Suprapubic skin (tissue), 4 donors: ENCODE data around the gene SLC29A1. TPM values are rescaled to one million over a fixed set of nuclear protein-coding genes. Genes with fewer than 3 reads are reported as not detected.

Experiments used
- DNase-seq, 2 donors: peaks; one replicate each; pipeline ENCODE4 v3.0.0-alpha.2; 2019; ENCODE audit warnings: low spot score in 2 of 2
- H3K27ac ChIP-seq: fragments of 200-600 bp; sonication (generic); one replicate; pipeline ENCODE4 v1.5.1; 2019
- H3K27me3 ChIP-seq: fragments of 200-600 bp; sonication (generic); one replicate; pipeline ENCODE4 v1.5.1; 2019
- H3K36me3 ChIP-seq: fragments of 200-600 bp; sonication (generic); one replicate; pipeline ENCODE4 v1.5.1; 2019
- H3K4me1 ChIP-seq: fragments of 200-600 bp; sonication (generic); one replicate; pipeline ENCODE4 v1.5.1; 2019
- H3K4me3 ChIP-seq: fragments of 200-600 bp; sonication (generic); one replicate; pipeline ENCODE4 v1.5.1; 2019; ENCODE audit warnings: mild to moderate bottlenecking
- H3K9me3 ChIP-seq: fragments of 200-600 bp; sonication (generic); one replicate; pipeline ENCODE4 v1.5.1; 2019
- EP300 ChIP-seq: sonication (generic); formaldehyde crosslinking; IDR thresholded peaks from one replicate; pipeline ENCODE4 v1.6.1; 2017; ENCODE audit warnings: antibody characterized with exemption
- POLR2A ChIP-seq, 2 donors: fragments of 450-650 bp; IDR thresholded peaks; one replicate each; pipeline ENCODE4 v1.6.1; 2017; ENCODE audit warnings: antibody characterized with exemption in 2 of 2, mild to moderate bottlenecking in 2 of 2, moderate library complexity in 2 of 2
- POLR2AphosphoS5 ChIP-seq, 3 donors: sonication (generic); formaldehyde crosslinking; IDR thresholded peaks; one replicate each; pipeline ENCODE4 v1.6.1; 2017; ENCODE audit warnings: antibody characterized with exemption in 3 of 3
- WGBS: methylation state at CpG from one replicate; pipeline ENCODE4 v1.1.5; 2018; 5-methylcytosine and 5-hydroxymethylcytosine counted together
- total RNA-seq, 4 donors: library from RNA; depleted of rRNA; stranded (reverse); fragments of >200 nt; gene quantifications; one replicate each; pipeline ENCODE4 v1.1.0, GENCODE V29; 2016
- TF ChIP-seq, protein P1 (sequence below), 2 donors: fragments of 200-600 bp in 1 of 2; fragments of 450-650 bp in 1 of 2; sonication (generic) in 1 of 2; IDR thresholded peaks; one replicate each; pipeline ENCODE4 v1.5.1; 2016 to 2019; ENCODE audit warnings: antibody characterized with exemption in 2 of 2, mild to moderate bottlenecking in 1 of 2, moderate library complexity in 1 of 2

SLC29A1 gene
- total RNA-seq, 4 donors from 2014 or later = 61.7 to 133 (median 75.3) TPM

DNA sequence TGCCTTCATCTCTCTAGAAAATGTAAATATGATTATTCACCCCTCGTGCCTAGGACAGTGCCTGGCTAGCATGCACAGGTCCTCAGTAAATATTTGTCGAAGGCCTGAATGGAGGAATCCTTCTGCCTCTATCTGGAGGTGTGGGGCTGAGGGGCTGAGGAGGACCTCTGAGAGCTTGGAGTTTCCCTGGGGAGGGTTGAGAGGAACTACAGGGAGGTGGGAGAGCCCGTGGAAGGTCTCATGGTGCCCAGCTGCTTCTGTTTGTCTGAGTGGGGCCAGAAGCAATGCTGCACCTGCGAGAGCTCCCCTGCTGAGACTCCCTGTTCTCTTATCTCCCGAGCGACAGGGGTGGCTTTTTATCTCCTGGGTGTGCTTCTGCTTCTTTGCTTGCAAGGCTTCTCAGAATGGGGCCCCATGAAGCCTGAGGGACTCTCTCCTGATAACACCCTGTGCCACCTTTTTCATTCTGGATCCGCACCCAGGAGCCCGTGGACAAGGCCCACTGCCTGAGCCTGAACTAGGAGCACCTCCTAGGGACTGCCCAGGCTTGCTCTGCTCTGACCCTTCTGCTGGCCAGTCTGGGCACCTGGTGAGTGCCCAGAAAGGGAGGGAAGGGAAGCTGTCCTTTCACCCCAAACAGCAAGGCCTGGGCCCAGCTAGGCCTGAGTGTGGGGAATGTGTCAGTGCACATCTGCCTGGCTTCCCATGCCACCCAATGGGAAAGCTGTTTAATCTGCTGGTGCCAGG lies 2.4 kb downstream of the SLC29A1 start:
- Histone ChIP-seq H3K36me3 (peaks cover 12% of the 10 kb centered on the region), H3K27ac (no peak overlapping the region), H3K27me3 (no peaks in the 10 kb centered on the region), H3K9me3 (no peaks in the 10 kb centered on the region), H3K4me3 (peak overlapping the region; percentile 10), H3K4me1 (peaks cover 82% of the 10 kb centered on the region)
- WGBS = 85% methylated on average over 8 of the region's 8 CpGs
- TF ChIP-seq EP300 = no peak
- no peak for TF ChIP-seq POLR2AphosphoS5 (IDR thresholded peaks at IDR 0.05)
- DNase-seq = no peak

DNA sequence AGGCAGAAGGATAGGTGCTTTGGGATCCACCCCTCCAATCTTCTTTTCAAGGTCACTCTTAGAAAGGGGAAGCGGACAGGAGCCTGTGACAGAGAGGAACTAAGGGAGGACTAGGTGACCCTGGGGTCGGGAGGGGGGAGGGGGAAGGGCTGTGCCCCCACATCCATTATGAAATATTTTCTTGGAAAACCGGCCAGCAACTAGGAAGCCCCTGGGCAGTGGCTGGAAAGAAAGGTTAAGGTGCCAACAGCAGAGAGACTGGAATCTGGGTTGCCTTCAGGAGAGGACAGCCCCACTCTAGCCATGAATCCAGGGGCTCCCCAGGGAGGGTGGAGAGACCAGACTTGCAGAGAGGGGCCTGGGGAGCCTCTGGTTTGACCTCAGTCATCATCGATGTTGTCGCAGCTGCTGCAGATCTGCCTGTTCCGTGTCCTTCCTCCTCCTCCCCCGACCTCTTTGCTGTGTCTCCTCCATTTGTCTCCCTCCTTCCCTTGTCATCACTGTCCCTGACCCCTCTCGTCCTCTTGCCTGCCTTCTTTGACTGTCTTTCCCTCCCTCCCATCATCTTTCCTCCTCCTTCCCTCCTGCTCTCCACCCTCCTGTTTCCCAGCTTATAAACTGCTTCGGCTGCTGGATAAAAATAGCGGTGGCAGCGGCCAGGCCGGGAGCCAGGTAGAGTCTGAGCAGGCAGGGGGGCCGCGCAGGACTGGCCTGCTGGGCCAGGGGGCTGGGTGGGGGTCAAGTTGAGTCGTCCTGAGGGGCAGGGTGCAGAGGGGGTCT lies 3.2 kb downstream of the SLC29A1 start:
- Histone ChIP-seq H3K36me3 (peaks cover 20% of the 10 kb centered on the region), H3K4me3 (peak overlapping the region; percentile 10), H3K4me1 (peaks cover 74% of the 10 kb centered on the region), H3K27me3 (no peaks in the 10 kb centered on the region), H3K9me3 (no peaks in the 10 kb centered on the region), H3K27ac (no peak overlapping the region)
- 51% methylated on average over 15 of the region's 15 CpGs for WGBS
- TF ChIP-seq, protein P1, sequence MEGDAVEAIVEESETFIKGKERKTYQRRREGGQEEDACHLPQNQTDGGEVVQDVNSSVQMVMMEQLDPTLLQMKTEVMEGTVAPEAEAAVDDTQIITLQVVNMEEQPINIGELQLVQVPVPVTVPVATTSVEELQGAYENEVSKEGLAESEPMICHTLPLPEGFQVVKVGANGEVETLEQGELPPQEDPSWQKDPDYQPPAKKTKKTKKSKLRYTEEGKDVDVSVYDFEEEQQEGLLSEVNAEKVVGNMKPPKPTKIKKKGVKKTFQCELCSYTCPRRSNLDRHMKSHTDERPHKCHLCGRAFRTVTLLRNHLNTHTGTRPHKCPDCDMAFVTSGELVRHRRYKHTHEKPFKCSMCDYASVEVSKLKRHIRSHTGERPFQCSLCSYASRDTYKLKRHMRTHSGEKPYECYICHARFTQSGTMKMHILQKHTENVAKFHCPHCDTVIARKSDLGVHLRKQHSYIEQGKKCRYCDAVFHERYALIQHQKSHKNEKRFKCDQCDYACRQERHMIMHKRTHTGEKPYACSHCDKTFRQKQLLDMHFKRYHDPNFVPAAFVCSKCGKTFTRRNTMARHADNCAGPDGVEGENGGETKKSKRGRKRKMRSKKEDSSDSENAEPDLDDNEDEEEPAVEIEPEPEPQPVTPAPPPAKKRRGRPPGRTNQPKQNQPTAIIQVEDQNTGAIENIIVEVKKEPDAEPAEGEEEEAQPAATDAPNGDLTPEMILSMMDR (IDR thresholded peaks at IDR 0.05) = no peak
- TF ChIP-seq EP300 (no peak), POLR2A (IDR thresholded peaks at IDR 0.05) (no peak), POLR2AphosphoS5 (IDR thresholded peaks at IDR 0.05) (no peak)
- no peak for DNase-seq

DNA sequence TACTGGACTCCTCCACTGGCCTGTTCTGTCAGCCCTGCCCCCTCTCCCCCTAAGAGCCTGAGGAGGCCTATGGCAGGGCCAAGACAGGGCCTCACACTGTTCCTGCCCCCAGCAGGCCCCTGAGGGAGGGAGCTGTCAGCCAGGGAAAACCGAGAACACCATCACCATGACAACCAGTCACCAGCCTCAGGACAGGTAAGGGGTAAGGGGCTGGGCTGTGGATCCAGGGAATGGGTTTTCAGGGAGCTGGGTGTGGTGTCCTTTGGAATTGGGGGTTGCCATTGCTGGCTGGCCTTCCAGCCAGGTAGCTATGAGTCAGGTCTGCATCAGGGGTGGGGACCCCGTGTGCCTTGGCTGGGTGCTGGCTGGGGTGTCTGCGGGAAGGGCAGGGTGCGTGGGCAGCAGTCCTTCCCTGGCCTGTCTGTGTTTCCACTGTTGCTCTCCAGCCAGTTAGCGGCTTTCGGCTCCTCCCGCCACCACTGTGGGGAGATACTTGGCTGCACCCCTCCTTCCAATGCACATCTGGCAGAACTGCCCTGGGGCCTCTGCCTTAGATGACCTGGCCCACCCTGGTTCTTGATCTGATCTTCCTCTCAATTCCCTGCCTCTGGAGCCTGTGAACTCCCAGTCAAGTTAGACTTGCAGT lies 3.9 kb downstream of the SLC29A1 start:
- Histone ChIP-seq H3K27ac (no peak overlapping the region), H3K4me3 (peak overlapping the region; percentile 10), H3K27me3 (no peaks in the 10 kb centered on the region), H3K4me1 (peaks cover 67% of the 10 kb centered on the region), H3K9me3 (no peaks in the 10 kb centered on the region), H3K36me3 (peaks cover 28% of the 10 kb centered on the region)
- no peak for DNase-seq
- TF ChIP-seq POLR2AphosphoS5 (IDR thresholded peaks at IDR 0.05) (no peak), EP300 (no peak), POLR2A (IDR thresholded peaks at IDR 0.05) (no peak)
- TF ChIP-seq, protein P1 (IDR thresholded peaks at IDR 0.05) = no peak
- WGBS = 29% methylated on average over 7 of the region's 7 CpGs

DNA sequence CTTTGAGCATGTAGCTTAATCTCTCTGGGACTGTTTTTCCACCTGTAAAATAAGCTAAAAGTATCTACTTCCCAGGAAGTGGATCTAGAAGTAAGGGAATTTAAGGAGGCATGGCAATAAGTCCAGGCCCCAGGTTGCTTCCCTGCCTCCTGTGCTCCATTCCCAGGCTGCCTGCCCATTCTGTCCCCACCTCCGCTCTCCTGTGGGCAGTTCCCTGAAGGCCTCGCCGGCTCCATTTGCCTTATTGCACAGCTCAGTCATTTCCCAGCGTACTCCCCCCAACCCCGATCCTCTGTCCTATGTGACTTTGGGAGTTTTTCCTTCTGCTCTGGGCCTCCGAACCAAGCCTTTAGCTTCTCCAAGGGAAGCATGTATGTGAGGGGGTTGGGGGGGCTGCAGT lies 4.6 kb downstream of the SLC29A1 start:
- Histone ChIP-seq H3K36me3 (peaks cover 35% of the 10 kb centered on the region), H3K27me3 (no peaks in the 10 kb centered on the region), H3K4me1 (peaks cover 64% of the 10 kb centered on the region), H3K9me3 (no peaks in the 10 kb centered on the region), H3K27ac (no peak overlapping the region), H3K4me3 (no peak overlapping the region)
- DNase-seq = no peak
- no peak for TF ChIP-seq EP300
- TF ChIP-seq, protein P1 (IDR thresholded peaks at IDR 0.05) = no peak
- no peak for TF ChIP-seq POLR2AphosphoS5 (IDR thresholded peaks at IDR 0.05)
- TF ChIP-seq POLR2A (IDR thresholded peaks at IDR 0.05) = no peak
- WGBS = 92% methylated on average over 6 of the region's 6 CpGs

DNA sequence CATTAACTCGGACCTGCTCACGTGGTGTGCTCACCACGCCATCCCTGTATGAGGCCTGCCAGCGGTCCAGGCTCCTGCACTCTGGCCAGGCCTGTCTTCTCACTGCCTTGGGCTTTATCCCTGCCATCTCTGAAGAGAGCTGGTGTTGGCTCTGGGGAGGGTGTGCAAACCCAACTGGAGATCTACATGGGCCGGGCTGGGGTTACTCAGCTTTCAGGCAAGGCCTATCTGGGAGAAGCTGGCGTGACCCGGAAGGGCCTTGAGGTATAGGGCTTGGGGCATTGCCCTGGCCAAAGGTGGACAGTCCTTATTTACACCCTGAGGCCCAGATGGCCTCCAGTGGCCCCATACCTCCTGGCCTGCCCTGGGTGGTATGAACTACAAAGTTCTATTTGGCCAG lies 5.0 kb downstream of the SLC29A1 start:
- H3K4me1 ChIP-seq = peaks cover 62% of the 10 kb centered on the region
- peaks cover 37% of the 10 kb centered on the region for H3K36me3 ChIP-seq
- H3K9me3 ChIP-seq = no peaks in the 10 kb centered on the region
- no peak for DNase-seq
- WGBS = 86% methylated on average over 7 of the region's 7 CpGs
- TF ChIP-seq POLR2AphosphoS5 (IDR thresholded peaks at IDR 0.05) (no peak), EP300 (no peak), POLR2A (IDR thresholded peaks at IDR 0.05) (no peak)
- TF ChIP-seq, protein P1 (IDR thresholded peaks at IDR 0.05) = no peak
- no peak overlapping the region for H3K4me3 ChIP-seq
- no peak overlapping the region for H3K27ac ChIP-seq
- H3K27me3 ChIP-seq = no peaks in the 10 kb centered on the region
